ENCODE results near the gene HRAS.

Gene HRAS

GRCh38 chr11:553083-553987 is 18.0 kb upstream of the HRAS start:
- no peak for DNase-seq

GRCh38 chr11:551596-551995 is 16.2 kb upstream of the HRAS start:
- DNase-seq = no peak

GRCh38 chr11:551131-551530 is 15.8 kb upstream of the HRAS start:
- no peak for DNase-seq

GRCh38 chr11:550746-551085 is 15.3 kb upstream of the HRAS start:
- DNase-seq = no peak

- DNase-seq = no peak
These were observed 14.8 kb upstream of the HRAS start for GRCh38 chr11:550021-550745.

- DNase-seq = no peak
These were observed 13.6 kb upstream of the HRAS start for GRCh38 chr11:548700-549603.

DNA sequence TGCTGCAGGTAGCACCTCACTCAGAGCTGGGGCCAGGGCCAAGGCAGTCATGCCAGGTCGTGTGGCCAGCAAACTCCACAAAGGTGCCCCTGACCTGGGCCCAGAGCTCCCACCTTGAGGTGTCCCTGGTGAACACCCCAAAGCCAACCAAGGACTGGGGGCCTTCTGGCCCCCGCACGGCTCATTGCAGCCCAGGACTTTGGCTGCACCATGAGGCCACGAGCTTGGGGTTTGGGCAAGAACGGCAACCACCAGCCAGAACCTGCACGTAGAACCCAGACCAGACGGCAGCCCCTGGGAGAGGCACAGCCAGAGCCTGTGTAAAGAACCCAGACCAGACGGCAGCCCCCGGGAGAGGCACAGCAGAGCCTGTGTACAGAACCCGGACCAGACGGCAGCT is 9.8 kb upstream of the HRAS start:
- no peak for DNase-seq

DNA sequence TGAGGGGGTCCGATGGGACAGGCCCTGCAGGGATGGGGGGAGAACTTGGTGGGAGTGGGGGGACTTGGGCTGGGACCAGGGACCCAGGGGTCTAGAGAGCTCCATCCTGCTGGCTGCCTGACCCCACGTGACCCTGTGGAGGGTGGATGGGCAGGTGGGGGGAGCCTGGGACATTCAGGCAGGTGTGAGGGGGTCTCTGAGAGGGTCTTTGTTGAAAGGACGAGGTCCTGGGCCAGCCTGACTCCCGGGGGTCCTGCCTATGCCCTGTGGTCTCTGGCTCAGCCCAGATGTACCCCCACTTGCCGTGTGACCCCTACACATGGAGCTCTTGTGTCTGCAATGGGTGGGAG is 9.4 kb upstream of the HRAS start:
- DNase-seq = no peak

DNA sequence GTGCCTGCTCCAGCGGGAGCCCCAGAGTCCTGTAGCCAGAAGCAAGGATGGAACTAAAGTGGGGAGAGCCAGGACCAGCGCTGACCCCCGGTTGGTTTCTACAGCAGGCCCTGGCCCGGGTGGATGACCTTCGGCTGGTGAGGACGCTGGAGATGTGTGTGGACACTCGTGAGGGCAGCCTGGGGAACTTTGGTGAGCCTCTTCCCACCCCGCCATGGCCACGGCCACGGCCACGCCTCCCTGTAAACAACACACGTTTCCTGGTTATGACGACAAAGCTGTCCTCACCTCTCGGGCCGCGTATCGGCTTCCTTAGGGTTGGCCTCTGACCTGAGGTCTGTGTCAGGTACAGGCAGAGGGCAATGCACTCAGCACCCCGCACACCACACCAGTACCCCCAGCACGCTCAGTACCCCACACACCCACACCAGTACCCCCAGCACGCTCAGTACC is 6.1 kb upstream of the HRAS start:
- DNase-seq = no peak

DNA sequence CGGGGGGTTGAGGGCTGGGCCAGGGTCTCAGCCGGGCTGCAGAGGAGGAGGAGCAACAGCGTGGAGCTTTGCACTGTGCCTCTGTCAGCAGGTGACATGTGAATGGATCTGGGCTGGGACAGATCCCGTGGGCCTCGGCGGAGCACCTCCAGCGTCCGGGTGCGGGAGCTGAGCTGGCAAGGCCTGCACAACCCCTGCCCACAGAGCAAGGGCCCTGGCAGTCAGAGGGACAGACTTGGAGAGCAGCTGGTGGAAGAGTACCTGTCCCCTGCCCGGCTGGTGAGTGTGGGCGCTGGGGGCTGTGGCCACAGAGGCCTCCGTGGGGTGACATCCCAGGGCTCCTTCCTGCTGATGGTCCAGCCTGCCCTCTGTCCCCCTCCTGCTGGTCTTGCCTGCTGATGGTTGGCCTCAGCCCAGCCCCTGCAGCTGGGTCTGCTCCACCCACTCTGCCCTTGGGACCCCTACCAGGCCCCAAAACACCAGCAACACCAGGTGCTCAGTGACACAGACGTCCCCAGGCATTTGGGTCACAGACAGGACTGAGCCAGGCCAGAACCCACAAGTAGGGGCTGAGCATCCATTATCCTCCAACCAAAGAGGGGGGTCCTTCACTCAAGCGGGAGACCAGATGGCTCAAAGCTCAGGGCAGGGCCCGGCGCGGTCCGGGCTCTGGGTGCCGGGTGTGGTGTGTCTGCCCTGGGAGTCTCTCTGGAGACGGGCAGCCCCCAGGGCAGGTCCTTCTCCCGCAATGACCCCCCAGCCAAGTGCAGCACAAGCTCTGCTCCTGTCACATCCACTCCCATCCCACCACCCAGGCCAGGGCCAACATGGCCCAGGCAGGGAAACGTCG is 5.4 kb upstream of the HRAS start:
- DNase-seq = no peak

GRCh38 chr11:539971-540481 is 4.7 kb upstream of the HRAS start:
- DNase-seq = no peak

GRCh38 chr11:538431-539051 is 3.2 kb upstream of the HRAS start:
- no peak for DNase-seq

GRCh38 chr11:537622-538430 is 2.5 kb upstream of the HRAS start:
- no peak for DNase-seq

- peak; percentile 94 for DNase-seq
These were observed 1.7 kb upstream of the HRAS start, which contains the start of gene LRRC56 for GRCh38 chr11:536841-537621. LRRC56 (plus strand) TSS chr11:537527; CDS start chr11:540685, 3,158 bp downstream.

GRCh38 chr11:535210-535518 is 212 bp downstream of the HRAS start:
- DNase-seq = no peak

DNA sequence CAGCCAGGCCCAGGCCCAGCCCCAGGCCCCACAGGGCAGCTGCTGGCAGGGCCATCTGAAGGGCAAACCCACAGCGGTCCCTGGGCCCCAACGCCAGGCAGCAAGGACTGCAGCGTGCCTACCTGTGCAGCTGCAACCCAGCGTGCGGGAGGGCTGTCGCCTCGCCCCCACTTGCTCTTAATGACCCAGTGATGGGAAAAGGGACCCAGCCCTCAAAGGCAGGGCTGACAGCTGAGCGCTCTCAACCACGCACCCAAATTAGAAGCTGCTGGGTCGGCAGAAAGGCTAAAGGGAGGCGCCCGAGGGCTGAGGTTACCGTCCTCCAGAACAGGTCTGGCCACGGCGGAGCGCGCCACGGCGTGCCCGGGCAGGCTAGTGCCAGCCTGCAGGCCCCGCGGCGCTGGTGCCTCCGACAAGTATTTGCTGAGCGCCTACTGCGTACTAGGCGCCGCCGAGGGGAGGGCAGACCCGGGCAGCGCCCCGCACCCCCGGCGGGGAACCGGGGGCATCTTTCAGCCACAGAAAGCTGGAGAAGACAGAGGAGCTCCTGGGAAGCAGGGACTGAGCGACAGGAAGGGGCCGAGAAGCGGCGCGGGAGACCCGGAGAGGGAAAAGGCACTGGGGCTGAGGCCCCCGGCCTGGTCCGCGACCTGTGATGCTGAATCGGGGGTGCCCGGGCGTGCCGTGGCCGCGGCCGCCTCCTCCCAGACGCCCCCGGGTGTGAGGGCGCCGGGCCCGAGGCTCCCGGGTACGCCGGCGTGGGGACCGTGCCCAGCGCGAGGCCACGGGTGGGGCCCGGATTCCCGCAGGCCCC is 773 bp downstream of the HRAS start:
- DNase-seq = peak; percentile 88

- DNase-seq = no peak
These were observed 1.6 kb downstream of the HRAS start for GRCh38 chr11:533586-534395.

DNA sequence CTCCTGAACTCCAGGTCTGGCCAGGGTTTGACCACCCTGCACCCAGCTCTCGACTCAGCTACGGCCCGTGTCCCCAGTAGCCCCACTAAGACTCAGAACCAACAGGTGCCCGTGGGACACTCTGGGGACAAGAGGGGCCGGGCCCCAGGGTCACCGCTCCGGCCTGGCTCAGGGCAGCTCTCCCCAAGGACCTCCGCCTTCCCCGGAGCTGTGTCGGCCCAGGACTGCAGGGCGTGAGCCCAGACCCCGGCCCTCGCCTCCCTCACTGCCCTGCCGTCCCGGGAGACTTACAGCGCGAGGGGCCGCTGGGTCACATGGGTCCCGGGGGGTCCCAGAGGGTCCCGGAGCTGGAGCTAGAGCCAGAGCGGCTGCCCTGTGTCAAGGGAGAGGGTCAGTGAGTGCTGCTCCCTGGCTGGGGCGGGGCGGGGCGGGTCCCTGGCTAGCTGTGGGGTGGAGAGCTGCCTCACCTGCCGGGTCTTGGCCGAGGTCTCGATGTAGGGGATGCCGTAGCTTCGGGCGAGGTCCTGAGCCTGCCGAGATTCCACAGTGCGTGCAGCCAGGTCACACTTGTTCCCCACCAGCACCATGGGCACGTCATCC is 2.3 kb downstream of the HRAS start:
- no peak for DNase-seq

Measured in RPMI8226 (cell line).